Right cardiac atrium (tissue), 5 donors: ENCODE data around the gene HMX3. TPM values are rescaled to one million over a fixed set of nuclear protein-coding genes. Genes with fewer than 3 reads are reported as not detected.

Experiments
- polyA plus RNA-seq: library from polyadenylated mRNA; stranded (reverse); fragments of 200-250 nt; gene quantifications from one replicate; pipeline ENCODE4 v1.2.3, GENCODE V29; 2013
- total RNA-seq, 4 donors: library from RNA; stranded (reverse); fragmentation: NEBNext Ultra II Directional; extraction: Animal tissue kit (Norgen Biotek cat#: 25700); gene quantifications; one replicate each; pipeline ENCODE4 v1.2.1, GENCODE V29; 2021
- donor health status: healthy with polysubstance abuse.
- donor health status: DM: no; HTN: yes; CAD: no.
- donor health status: DM: no; HTN: no; CAD: no.
- donor health status: DM: no; HTN: yes; CAD: no; lungs with severe emphysema.
- donor health status: DM: yes; HTN: yes; CAD: no.

HMX3 gene
- total and polyA plus RNA-seq, 5 donors, result not detected

Other genes with a start within 250 kb of the HMX3 start
- not detected for gene FAM24A, start 225.4 kb upstream of the HMX3 start, total RNA-seq
- gene FAM24A, start 225.4 kb upstream of the HMX3 start, polyA plus RNA-seq, result not detected
- 1 to 10 TPM; 5.2 to 7.8 (median 6.9) TPM for gene C10orf88, start 181.7 kb upstream of the HMX3 start, total RNA-seq
- gene C10orf88, start 181.7 kb upstream of the HMX3 start, polyA plus RNA-seq, result 4.1 TPM
- 1 to 10 TPM; 1.0 to 5.1 (median 4.0) TPM for gene PSTK, start 155.6 kb upstream of the HMX3 start, total RNA-seq
- 4.9 TPM for gene PSTK, start 155.6 kb upstream of the HMX3 start, polyA plus RNA-seq
- gene IKZF5, start 127.2 kb upstream of the HMX3 start, total RNA-seq, result 10 to 100 TPM; 12.2 to 15.0 (median 13.0) TPM
- 5.7 TPM for gene IKZF5, start 127.2 kb upstream of the HMX3 start, polyA plus RNA-seq
- gene ACADSB, start 127.0 kb upstream of the HMX3 start, total RNA-seq, result 10 to 100 TPM; 59.4 to 90.9 (median 73.1) TPM
- 19.5 TPM for gene ACADSB, start 127.0 kb upstream of the HMX3 start, polyA plus RNA-seq
- gene HMX2, start 12.2 kb downstream of the HMX3 start, total RNA-seq, result not detected
- not detected for gene HMX2, start 12.2 kb downstream of the HMX3 start, polyA plus RNA-seq
- 10 to 100 TPM; 33.7 to 43.0 (median 37.8) TPM for gene BUB3, start 18.4 kb downstream of the HMX3 start, total RNA-seq
- 28.3 TPM for gene BUB3, start 18.4 kb downstream of the HMX3 start, polyA plus RNA-seq